ENCODE data around the gene NRG2. TPM values are rescaled to one million over a fixed set of nuclear protein-coding genes. Genes with fewer than 3 reads are reported as not detected.

Gene NRG2
- total RNA-seq, 3 donors from 2014 or later (not counting 1 experiment from before 2014, with no cell fraction given) = 0.21 to 0.50 (median 0.40) TPM

- 27% methylated on average over 3 of the region's 3 CpGs for WGBS (ENCODE audit: insufficient coverage)
- H3K4me1 ChIP-seq (ENCODE audit: control insufficient read depth, insufficient read depth, low read length) = no peaks in the 10 kb centered on the region
- H3K27me3 Mint-ChIP-seq (ENCODE audit: low read depth in 2 of 2) = peaks cover 36 to 44% of the 10 kb centered on the region in 2 donors
These were observed 44.3 kb downstream of the NRG2 start for GRCh38 chr5:139998837-139999236.

GRCh38 chr5:139997276-139997675, 45.8 kb downstream of the NRG2 start:
- ATAC-seq = no peak
- WGBS (ENCODE audit: insufficient coverage) = 100% methylated on average over 1 of the region's 1 CpG

More at GRCh38 chr5:139998837-139999236, 44.3 kb downstream of the NRG2 start:
- intact Hi-C loops (cut with micrococcal nuclease) = no loop called here
- Mint-ChIP-seq H3K27ac (no peak overlapping the region), H3K4me3 (no peak overlapping the region), H3K9me3 (no peaks in the 10 kb centered on the region), H3K36me3 (no peaks in the 10 kb centered on the region), H3K4me1 (no peaks in the 10 kb centered on the region)
- peaks cover 4% of the 10 kb centered on the region for H3K27me3 ChIP-seq (ENCODE audit: control insufficient read depth, insufficient read depth, low read length)
- DNase-seq = no peak
- ATAC-seq = no peak
- H3K4me3 ChIP-seq (ENCODE audit: low read length) = no peak overlapping the region
- H3K36me3 ChIP-seq (ENCODE audit: control insufficient read depth, insufficient read depth, low read length) = no peaks in the 10 kb centered on the region
- H3K9me3 ChIP-seq (ENCODE audit: control insufficient read depth, insufficient read depth, low read length) = no peaks in the 10 kb centered on the region
- H3K27ac ChIP-seq (ENCODE audit: low read length) = no peak overlapping the region
- TF ChIP-seq, protein P1, sequence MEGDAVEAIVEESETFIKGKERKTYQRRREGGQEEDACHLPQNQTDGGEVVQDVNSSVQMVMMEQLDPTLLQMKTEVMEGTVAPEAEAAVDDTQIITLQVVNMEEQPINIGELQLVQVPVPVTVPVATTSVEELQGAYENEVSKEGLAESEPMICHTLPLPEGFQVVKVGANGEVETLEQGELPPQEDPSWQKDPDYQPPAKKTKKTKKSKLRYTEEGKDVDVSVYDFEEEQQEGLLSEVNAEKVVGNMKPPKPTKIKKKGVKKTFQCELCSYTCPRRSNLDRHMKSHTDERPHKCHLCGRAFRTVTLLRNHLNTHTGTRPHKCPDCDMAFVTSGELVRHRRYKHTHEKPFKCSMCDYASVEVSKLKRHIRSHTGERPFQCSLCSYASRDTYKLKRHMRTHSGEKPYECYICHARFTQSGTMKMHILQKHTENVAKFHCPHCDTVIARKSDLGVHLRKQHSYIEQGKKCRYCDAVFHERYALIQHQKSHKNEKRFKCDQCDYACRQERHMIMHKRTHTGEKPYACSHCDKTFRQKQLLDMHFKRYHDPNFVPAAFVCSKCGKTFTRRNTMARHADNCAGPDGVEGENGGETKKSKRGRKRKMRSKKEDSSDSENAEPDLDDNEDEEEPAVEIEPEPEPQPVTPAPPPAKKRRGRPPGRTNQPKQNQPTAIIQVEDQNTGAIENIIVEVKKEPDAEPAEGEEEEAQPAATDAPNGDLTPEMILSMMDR (IDR thresholded peaks at IDR 0.05) = no peak

DNA sequence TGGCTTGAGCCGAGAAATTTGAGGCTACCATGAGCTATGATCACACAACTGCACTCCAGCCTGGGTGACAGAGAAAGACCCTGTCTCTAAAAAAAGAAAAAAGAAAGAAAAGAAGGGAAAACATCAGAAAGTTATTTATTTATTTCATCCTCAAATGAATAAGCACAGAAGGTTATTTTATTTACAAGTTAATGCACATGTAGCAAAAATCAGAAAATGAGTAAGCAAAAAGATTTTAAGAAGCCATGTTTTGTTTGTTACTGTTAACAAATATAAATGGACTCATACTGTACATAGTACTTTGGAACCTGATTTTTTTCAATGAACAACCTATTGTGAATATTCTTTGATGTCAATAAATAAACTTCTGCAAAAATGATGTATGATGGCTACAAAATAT, 47.2 kb downstream of the NRG2 start:
- no peaks in the 10 kb centered on the region for H3K4me1 ChIP-seq (ENCODE audit: control insufficient read depth, insufficient read depth, low read length)
- Mint-ChIP-seq H3K27ac (no peak overlapping the region), H3K36me3 (no peaks in the 10 kb centered on the region), H3K4me1 (no peaks in the 10 kb centered on the region), H3K4me3 (no peak overlapping the region), H3K27me3 (ENCODE audit: low read depth in 2 of 2) (peaks cover 29 to 43% of the 10 kb centered on the region in 2 donors), H3K9me3 (no peaks in the 10 kb centered on the region)
- WGBS (ENCODE audit: insufficient coverage) = 100% methylated on average over 1 of the region's 1 CpG
- DNase-seq (no peak), ATAC-seq (no peak)
- no peak overlapping the region for H3K4me3 ChIP-seq (ENCODE audit: low read length)
- no peaks in the 10 kb centered on the region for H3K9me3 ChIP-seq (ENCODE audit: control insufficient read depth, insufficient read depth, low read length)
- H3K27ac ChIP-seq (ENCODE audit: low read length) = no peak overlapping the region
- intact Hi-C loops (cut with micrococcal nuclease) = no loop called here
- peaks cover 3% of the 10 kb centered on the region for H3K27me3 ChIP-seq (ENCODE audit: control insufficient read depth, insufficient read depth, low read length)
- TF ChIP-seq, protein P1 (IDR thresholded peaks at IDR 0.05) = no peak
- no peaks in the 10 kb centered on the region for H3K36me3 ChIP-seq (ENCODE audit: control insufficient read depth, insufficient read depth, low read length)

More at GRCh38 chr5:139997276-139997675, 45.8 kb downstream of the NRG2 start:
- peaks cover 3% of the 10 kb centered on the region for H3K27me3 ChIP-seq (ENCODE audit: control insufficient read depth, insufficient read depth, low read length)
- H3K27me3 Mint-ChIP-seq (ENCODE audit: low read depth in 2 of 2) = peaks cover 35 to 43% of the 10 kb centered on the region in 2 donors
- no peak overlapping the region for H3K4me3 Mint-ChIP-seq
- H3K36me3 ChIP-seq (ENCODE audit: control insufficient read depth, insufficient read depth, low read length) = no peaks in the 10 kb centered on the region
- no peaks in the 10 kb centered on the region for H3K9me3 Mint-ChIP-seq
- no peaks in the 10 kb centered on the region for H3K9me3 ChIP-seq (ENCODE audit: control insufficient read depth, insufficient read depth, low read length)
- no peaks in the 10 kb centered on the region for H3K36me3 Mint-ChIP-seq
- H3K4me3 ChIP-seq (ENCODE audit: low read length) = no peak overlapping the region
- H3K27ac ChIP-seq (ENCODE audit: low read length) = no peak overlapping the region
- H3K4me1 ChIP-seq (ENCODE audit: control insufficient read depth, insufficient read depth, low read length) = no peaks in the 10 kb centered on the region
- TF ChIP-seq, protein P1 (IDR thresholded peaks at IDR 0.05) = no peak
- DNase-seq = no peak
- no peaks in the 10 kb centered on the region for H3K4me1 Mint-ChIP-seq
- intact Hi-C loops (cut with micrococcal nuclease) = no loop called here
- no peak overlapping the region for H3K27ac Mint-ChIP-seq

DNA sequence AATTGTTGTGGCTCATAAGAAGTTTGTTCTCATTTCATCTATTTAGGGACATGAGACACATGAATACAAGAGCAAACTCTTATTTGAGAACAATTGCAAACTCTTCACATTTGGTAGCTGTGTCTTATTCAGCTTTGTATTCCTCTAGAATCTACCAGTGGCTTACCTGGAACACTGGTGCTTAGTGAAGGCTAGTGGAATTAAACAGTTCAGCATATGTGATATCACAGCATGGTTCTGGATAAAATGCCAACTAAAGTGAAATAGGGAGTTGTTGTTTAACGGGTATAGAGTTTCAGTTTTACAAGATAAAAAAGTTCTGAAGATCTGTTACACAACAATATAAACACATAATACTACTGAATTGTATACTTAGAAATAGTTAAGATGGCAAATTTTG, 48.9 kb downstream of the NRG2 start:
- H3K9me3 Mint-ChIP-seq = no peaks in the 10 kb centered on the region
- ATAC-seq = no peak
- Histone ChIP-seq H3K27me3 (ENCODE audit: control insufficient read depth, insufficient read depth, low read length) (peaks cover 3% of the 10 kb centered on the region), H3K4me1 (ENCODE audit: control insufficient read depth, insufficient read depth, low read length) (no peaks in the 10 kb centered on the region), H3K4me3 (ENCODE audit: low read length) (no peak overlapping the region), H3K36me3 (ENCODE audit: control insufficient read depth, insufficient read depth, low read length) (no peaks in the 10 kb centered on the region), H3K9me3 (ENCODE audit: control insufficient read depth, insufficient read depth, low read length) (no peaks in the 10 kb centered on the region), H3K27ac (ENCODE audit: low read length) (no peak overlapping the region)
- no peaks in the 10 kb centered on the region for H3K36me3 Mint-ChIP-seq
- no peak overlapping the region for H3K27ac Mint-ChIP-seq
- TF ChIP-seq, protein P1 (IDR thresholded peaks at IDR 0.05) = no peak
- DNase-seq = no peak
- intact Hi-C loops (cut with micrococcal nuclease) = no loop called here
- no peak overlapping the region for H3K4me3 Mint-ChIP-seq
- no CpG with 5 or more reads among the region's 1 CpG for WGBS (ENCODE audit: insufficient coverage)
- no peaks in the 10 kb centered on the region for H3K4me1 Mint-ChIP-seq
- H3K27me3 Mint-ChIP-seq (ENCODE audit: low read depth in 2 of 2) = peaks cover 24 to 38% of the 10 kb centered on the region in 2 donors
